ENCODE data around the gene KAZN. TPM values are rescaled to one million over a fixed set of nuclear protein-coding genes. Genes with fewer than 3 reads are reported as not detected.

KAZN gene
- polyA plus RNA-seq, 1 of the 3 experiments (the other 2 are of a cell fraction) = 6.8 TPM

GRCh38 chr1:14748151-14748550 lies 149.7 kb downstream of the KAZN start:
- no peak for TF ChIP-seq USF2 (IDR thresholded peaks at IDR 0.05; ENCODE audit: borderline replicate concordance, low read depth, low read length)
- TF ChIP-seq MAX (IDR thresholded peaks at IDR 0.05; ENCODE audit: low read depth) = no peak
- TF ChIP-seq MXI1 (IDR thresholded peaks at IDR 0.05; ENCODE audit: low read depth, low read length) = no peak
- no peak for TF ChIP-seq SIN3A (IDR thresholded peaks at IDR 0.05; ENCODE audit: borderline replicate concordance, low read depth, low read length)
- TF ChIP-seq REST (IDR thresholded peaks at IDR 0.05; ENCODE audit: low read depth, low read length) = no peak
- H3K79me2 ChIP-seq (ENCODE audit: insufficient read depth) = no peaks in the 10 kb centered on the region
- DNase-seq = no peak
- H3K4me1 ChIP-seq (ENCODE audit: control insufficient read depth in 1 of 2, insufficient read depth in 2 of 2, low read depth in 1 of 2, low read length in 1 of 2) = no peaks in the 10 kb centered on the region
- H3K9ac ChIP-seq = no peak overlapping the region
- H3K9me3 ChIP-seq = no peaks in the 10 kb centered on the region
- no peak overlapping the region for H2AFZ ChIP-seq (ENCODE audit: low read depth)
- ChIA-PET CTCF (interaction anchor here (1.1 to 2.5 kb wide), 2 partner anchors 11 to 16 kb away, joined by 3 to 10 read pairs; no protein-coding TSS in a partner anchor), POLR2A (no interaction called here)
- no peaks in the 10 kb centered on the region for H3K36me3 ChIP-seq (replicated peaks in 1 of 2; ENCODE audit: control insufficient read depth in 1 of 2, insufficient read depth in 2 of 2, low read length in 1 of 2)
- no peaks in the 10 kb centered on the region for H4K20me1 ChIP-seq (ENCODE audit: insufficient read depth)
- WGBS (ENCODE audit: low lambda C conversion rate) = 76% methylated on average over 5 of the region's 5 CpGs
- no peak overlapping the region for H3K4me3 ChIP-seq (ENCODE audit: low read depth in 2 of 2, low read length in 1 of 2)
- H3K27ac ChIP-seq (ENCODE audit: low read depth in 2 of 2, low read length in 1 of 2) = no peak overlapping the region
- no peaks in the 10 kb centered on the region for H3K9me2 ChIP-seq
- H3K27me3 ChIP-seq (ENCODE audit: insufficient read depth) = no peaks in the 10 kb centered on the region
- H3K4me2 ChIP-seq = no peak overlapping the region
- no peaks in the 10 kb centered on the region for H3F3A ChIP-seq (replicated peaks; ENCODE audit: insufficient read depth)

GRCh38 chr1:14748977-14749376 lies 150.5 kb downstream of the KAZN start:
- Histone ChIP-seq H3K27me3 (ENCODE audit: insufficient read depth) (no peaks in the 10 kb centered on the region), H3K9ac (no peak overlapping the region), H3K4me3 (ENCODE audit: low read depth in 2 of 2, low read length in 1 of 2) (no peak overlapping the region), H3K9me3 (no peaks in the 10 kb centered on the region), H3K4me1 (ENCODE audit: control insufficient read depth in 1 of 2, insufficient read depth in 2 of 2, low read depth in 1 of 2, low read length in 1 of 2) (no peaks in the 10 kb centered on the region), H3K9me2 (no peaks in the 10 kb centered on the region), H3K36me3 (replicated peaks in 1 of 2; ENCODE audit: control insufficient read depth in 1 of 2, insufficient read depth in 2 of 2, low read length in 1 of 2) (no peaks in the 10 kb centered on the region), H3K4me2 (no peak overlapping the region), H3K27ac (ENCODE audit: low read depth in 2 of 2, low read length in 1 of 2) (no peak overlapping the region), H2AFZ (ENCODE audit: low read depth) (no peak overlapping the region), H4K20me1 (ENCODE audit: insufficient read depth) (no peaks in the 10 kb centered on the region), H3F3A (replicated peaks; ENCODE audit: insufficient read depth) (no peaks in the 10 kb centered on the region), H3K79me2 (ENCODE audit: insufficient read depth) (no peaks in the 10 kb centered on the region)
- DNase-seq = no peak
- TF ChIP-seq IRF3 (IDR thresholded peaks at IDR 0.05; ENCODE audit: low read depth, low read length) = no peak
- TF ChIP-seq EP300 (IDR thresholded peaks at IDR 0.05; ENCODE audit: borderline replicate concordance in 1 of 2, low read depth in 1 of 2, low read length in 1 of 2) = no peak
- no peak for TF ChIP-seq TEAD4 (IDR thresholded peaks at IDR 0.05; ENCODE audit: borderline replicate concordance, insufficient read depth)
- no peak for TF ChIP-seq ZBTB33 (IDR thresholded peaks at IDR 0.05; ENCODE audit: borderline replicate concordance, low read depth)
- no peak for TF ChIP-seq GABPA (IDR thresholded peaks at IDR 0.05; ENCODE audit: low read depth)
- no peak for TF ChIP-seq RCOR1 (IDR thresholded peaks at IDR 0.05; ENCODE audit: low read length)
- no peak for TF ChIP-seq YY1 (IDR thresholded peaks at IDR 0.05; ENCODE audit: low read depth)
- no peak for TF ChIP-seq CTCF (IDR thresholded peaks at IDR 0.05)
- TF ChIP-seq MXI1 (IDR thresholded peaks at IDR 0.05; ENCODE audit: low read depth, low read length) = no peak
- TF ChIP-seq CHD2 (IDR thresholded peaks at IDR 0.05; ENCODE audit: low read length, partially characterized antibody) = no peak
- TF ChIP-seq TCF12 (IDR thresholded peaks at IDR 0.05) = no peak
- CTCF ChIA-PET = interaction anchor here (2.5 kb wide), 1 partner anchor 17 kb away, joined by 10 read pairs; no protein-coding TSS in a partner anchor
- POLR2A ChIA-PET = no interaction called here
- WGBS (ENCODE audit: low lambda C conversion rate) = 10% methylated on average over 2 of the region's 2 CpGs
